Fibroblast of lung (primary cell): ENCODE results near the gene KCNH2. TPM values are rescaled to one million over a fixed set of nuclear protein-coding genes. Genes with fewer than 3 reads are reported as not detected.
"Not testable (repeated sequence)": the region's sequence is repeated elsewhere in the genome, so short reads cannot be mapped to it uniquely, and the experiment has no call there.

Experiments used
- DNase-seq, 2 donors: peaks; one replicate each; pipeline versions ENCODE4 v3.0.0 to v3.0.0-alpha.2; 2010; ENCODE audit warnings: low read depth in 2 of 2
- H2AFZ ChIP-seq: 2 replicates; pipeline ENCODE4 v1.5.1; 2012; ENCODE audit warnings: low read length, control low read depth, inconsistent platforms
- H3K27ac ChIP-seq: 2 replicates; pipeline ENCODE4 v1.5.1; 2011; ENCODE audit warnings: low read length, control low read depth; ENCODE audit not compliant: insufficient read depth
- H3K27me3 ChIP-seq: 2 replicates; pipeline ENCODE4 v1.5.1; 2011; ENCODE audit warnings: mild to moderate bottlenecking, low read length; ENCODE audit not compliant: control insufficient read depth, insufficient read depth
- H3K36me3 ChIP-seq: 2 replicates; pipeline ENCODE4 v1.5.1; 2011; ENCODE audit warnings: low read length; ENCODE audit not compliant: control insufficient read depth, insufficient read depth
- H3K4me1 ChIP-seq: 2 replicates; pipeline ENCODE4 v1.5.1; 2011; ENCODE audit warnings: low read length; ENCODE audit not compliant: control insufficient read depth, insufficient read depth; ENCODE audit errors: extremely low read depth
- H3K4me2 ChIP-seq: 2 replicates; pipeline ENCODE4 v1.5.1; 2011; ENCODE audit warnings: low read length, control low read depth; ENCODE audit not compliant: insufficient read depth; ENCODE audit errors: extremely low read depth
- H3K4me3 ChIP-seq, 4 experiments: fragments of 200-600 bp in 1 of 4; sonication (generic) in 1 of 4; replicated peaks in 1 of 4; 2 replicates each; pipeline ENCODE4 v1.5.1; 2011 to 2016; ENCODE audit warnings: low read length in 4 of 4, low read depth in 3 of 4, mild to moderate bottlenecking in 3 of 4, control low read depth in 2 of 4, inconsistent platforms in 1 of 4, mixed read lengths in 1 of 4; ENCODE audit not compliant: insufficient read depth in 1 of 4; ENCODE audit errors: control extremely low read depth in 1 of 4
- H3K79me2 ChIP-seq: 2 replicates; pipeline ENCODE4 v1.5.1; 2012; ENCODE audit warnings: mild to moderate bottlenecking, low read length, inconsistent platforms; ENCODE audit not compliant: control insufficient read depth, insufficient read depth
- H3K9ac ChIP-seq: 2 replicates; pipeline ENCODE4 v1.5.1; 2011; ENCODE audit warnings: mild to moderate bottlenecking, low read length, control low read depth; ENCODE audit not compliant: insufficient read depth
- H3K9me3 ChIP-seq: 2 replicates; pipeline ENCODE4 v1.5.1; 2012; ENCODE audit warnings: low read depth, low read length; ENCODE audit not compliant: control insufficient read depth, insufficient read depth
- H4K20me1 ChIP-seq: 2 replicates; pipeline ENCODE4 v1.5.1; 2011; ENCODE audit warnings: low read length; ENCODE audit not compliant: control insufficient read depth, insufficient read depth; ENCODE audit errors: extremely low read depth
- EZH2 ChIP-seq: IDR thresholded peaks from 2 replicates; pipeline ENCODE4 v1.5.1; 2012; ENCODE audit warnings: low read length, control low read depth, mild to moderate bottlenecking; ENCODE audit errors: missing control alignments
- polyA plus RNA-seq, 2 donors: library from polyadenylated mRNA; depleted of rRNA in 1 of 2; stranded (reverse) in 1 of 2; unstranded in 1 of 2; fragments of >200 nt; gene quantifications; 2 replicates each; pipeline ENCODE4 v1.2.1, GENCODE V29; 2011 to 2012; ENCODE audit warnings: missing spikeins in 1 of 2
- total RNA-seq: library from RNA; depleted of rRNA; stranded (reverse); fragments of >200 nt; gene quantifications from 2 replicates; pipeline ENCODE4 v1.2.1, GENCODE V29; 2014
- TF ChIP-seq, protein P1 (sequence below), 2 donors: IDR thresholded peaks in 1 of 2; conservative IDR thresholded peaks in 1 of 2; 1 replicate in 1 of 2; 2 replicates in 1 of 2; pipeline ENCODE4 v1.5.1; 2011 to 2012; ENCODE audit warnings: low read length in 2 of 2, control low read depth in 1 of 2, inconsistent platforms in 1 of 2, low read depth in 1 of 2, mild to moderate bottlenecking in 1 of 2

The KCNH2 gene
- total and polyA plus RNA-seq, 2 donors (not counting 1 experiment from before 2014, with no cell fraction given): 0.15 to 6.1 TPM

GRCh38 chr7:151012031-151012692, 34.0 kb upstream of the KCNH2 start:
- H2AFZ ChIP-seq: no peak overlapping the region
- H3K79me2 ChIP-seq: no peaks in the 10 kb centered on the region
- H3K36me3 ChIP-seq: no peaks in the 10 kb centered on the region
- H3K9ac ChIP-seq: no peak overlapping the region
- no peak for TF ChIP-seq EZH2
- TF ChIP-seq, protein P1, sequence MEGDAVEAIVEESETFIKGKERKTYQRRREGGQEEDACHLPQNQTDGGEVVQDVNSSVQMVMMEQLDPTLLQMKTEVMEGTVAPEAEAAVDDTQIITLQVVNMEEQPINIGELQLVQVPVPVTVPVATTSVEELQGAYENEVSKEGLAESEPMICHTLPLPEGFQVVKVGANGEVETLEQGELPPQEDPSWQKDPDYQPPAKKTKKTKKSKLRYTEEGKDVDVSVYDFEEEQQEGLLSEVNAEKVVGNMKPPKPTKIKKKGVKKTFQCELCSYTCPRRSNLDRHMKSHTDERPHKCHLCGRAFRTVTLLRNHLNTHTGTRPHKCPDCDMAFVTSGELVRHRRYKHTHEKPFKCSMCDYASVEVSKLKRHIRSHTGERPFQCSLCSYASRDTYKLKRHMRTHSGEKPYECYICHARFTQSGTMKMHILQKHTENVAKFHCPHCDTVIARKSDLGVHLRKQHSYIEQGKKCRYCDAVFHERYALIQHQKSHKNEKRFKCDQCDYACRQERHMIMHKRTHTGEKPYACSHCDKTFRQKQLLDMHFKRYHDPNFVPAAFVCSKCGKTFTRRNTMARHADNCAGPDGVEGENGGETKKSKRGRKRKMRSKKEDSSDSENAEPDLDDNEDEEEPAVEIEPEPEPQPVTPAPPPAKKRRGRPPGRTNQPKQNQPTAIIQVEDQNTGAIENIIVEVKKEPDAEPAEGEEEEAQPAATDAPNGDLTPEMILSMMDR (conservative IDR thresholded peaks at IDR 0.05 in 1 of 2, IDR thresholded peaks at IDR 0.05 in 1 of 2; ENCODE audit: low read depth in 1 of 2, low read length in 2 of 2): no peak
- no peaks in the 10 kb centered on the region for H4K20me1 ChIP-seq
- no peak overlapping the region for H3K27ac ChIP-seq
- no peak overlapping the region for H3K4me2 ChIP-seq
- H3K4me1 ChIP-seq: no peaks in the 10 kb centered on the region
- H3K27me3 ChIP-seq: peaks cover 8% of the 10 kb centered on the region
- H3K9me3 ChIP-seq: no peaks in the 10 kb centered on the region
- DNase-seq: peak; percentile 15 to 39
- H3K4me3 ChIP-seq: no peak overlapping the region

DNA sequence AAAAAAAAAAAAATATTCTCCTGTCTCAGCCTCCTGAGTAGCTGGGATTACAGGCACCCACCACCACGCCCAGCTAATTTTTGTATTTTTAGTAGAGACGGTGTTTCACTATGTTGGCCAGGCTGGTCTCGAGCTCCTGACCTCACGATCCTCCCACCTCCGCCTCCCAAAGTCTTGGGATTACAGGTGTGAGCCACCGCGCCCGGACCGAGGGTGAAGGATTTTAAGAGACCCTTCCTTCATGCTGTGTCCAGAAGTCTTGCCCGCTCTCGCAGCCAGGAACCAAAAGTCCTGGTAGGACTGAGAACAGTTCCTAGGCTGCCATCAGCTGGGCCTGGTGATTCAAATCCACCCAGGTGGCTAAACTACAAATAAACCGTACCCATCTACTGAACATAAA, 33.5 kb upstream of the KCNH2 start:
- H3K36me3 ChIP-seq, H3K79me2 ChIP-seq, H3K9ac ChIP-seq, H4K20me1 ChIP-seq, H3K4me1 ChIP-seq, H2AFZ ChIP-seq, H3K4me2 ChIP-seq, DNase-seq, H3K9me3 ChIP-seq, H3K27me3 ChIP-seq, H3K4me3 ChIP-seq, H3K27ac ChIP-seq: not testable (repeated sequence)

GRCh38 chr7:151011097-151011409, 32.9 kb upstream of the KCNH2 start:
- no peaks in the 10 kb centered on the region for H3K36me3 ChIP-seq
- no peak overlapping the region for H3K9ac ChIP-seq
- DNase-seq: no peak
- no peak overlapping the region for H2AFZ ChIP-seq
- no peak overlapping the region for H3K4me2 ChIP-seq
- peaks cover 8% of the 10 kb centered on the region for H3K27me3 ChIP-seq
- no peak for TF ChIP-seq EZH2
- TF ChIP-seq, protein P1 (conservative IDR thresholded peaks at IDR 0.05 in 1 of 2, IDR thresholded peaks at IDR 0.05 in 1 of 2; ENCODE audit: low read depth in 1 of 2, low read length in 2 of 2): no peak
- no peaks in the 10 kb centered on the region for H3K79me2 ChIP-seq
- H3K9me3 ChIP-seq: no peaks in the 10 kb centered on the region
- H4K20me1 ChIP-seq: no peaks in the 10 kb centered on the region
- H3K4me3 ChIP-seq: no peak overlapping the region
- no peaks in the 10 kb centered on the region for H3K4me1 ChIP-seq
- no peak overlapping the region for H3K27ac ChIP-seq
